A673 (cell line): ENCODE measurements around the gene ZBTB2. TPM values are rescaled to one million over a fixed set of nuclear protein-coding genes. Genes with fewer than 3 reads are reported as not detected.

ENCODE experiments used
- BruUV-seq: library from RNA; stranded (reverse); fragments of 400-500 nt; replicated peaks from 2 replicates; lab custom pipeline; 2021; lab: Mats Ljungman, UMichigan
- CTCF ChIA-PET: fragments of 300-600 bp; sonication (Branson Sonifier 250); formaldehyde crosslinking; loops from one replicate; lab custom pipeline; 2022; ENCODE audit warnings: antibody characterized with exemption; lab: Charles Lee
- POLR2A ChIA-PET: fragments of 300-600 bp; sonication (Branson Sonifier 250); formaldehyde crosslinking; loops from one replicate; lab custom pipeline; 2022; ENCODE audit warnings: antibody characterized with exemption; ENCODE audit not compliant: low non-redundant PET; lab: Charles Lee
- DNase-seq: peaks from one replicate; pipeline ENCODE4 v3.0.0-alpha.2; 2015; ENCODE audit warnings: low spot score
- H3K27ac ChIP-seq: fragments of 200-600 bp; sonication (generic); 2 replicates; pipeline ENCODE4 v1.5.1; 2016; ENCODE audit warnings: mixed run types, low read depth, mild to moderate bottlenecking, mixed read lengths, antibody characterized with exemption, low read length; ENCODE audit not compliant: poor library complexity, severe bottlenecking
- H3K27me3 ChIP-seq: fragments of 200-600 bp; sonication (generic); replicated peaks from 2 replicates; pipeline ENCODE4 v1.6.1; 2017; ENCODE audit warnings: mixed run types, low read depth, mild to moderate bottlenecking, mixed read lengths, antibody characterized with exemption, low read length; ENCODE audit not compliant: insufficient read depth, poor library complexity
- H3K36me3 ChIP-seq: fragments of 200-600 bp; sonication (generic); 2 replicates; pipeline ENCODE4 v1.6.1; 2016; ENCODE audit warnings: mixed run types, mild to moderate bottlenecking, mixed read lengths, antibody characterized with exemption, low read length; ENCODE audit not compliant: insufficient read depth, poor library complexity, severe bottlenecking
- H3K4me1 ChIP-seq: fragments of 200-600 bp; sonication (generic); 2 replicates; pipeline ENCODE4 v1.6.1; 2017; ENCODE audit warnings: mixed run types, mild to moderate bottlenecking, mixed read lengths, antibody characterized with exemption, low read length; ENCODE audit not compliant: insufficient read depth, poor library complexity, severe bottlenecking
- H3K4me3 ChIP-seq: fragments of 200-600 bp; sonication (generic); 2 replicates; pipeline ENCODE4 v1.5.1; 2016; ENCODE audit warnings: low read depth, mixed run types, mild to moderate bottlenecking, mixed read lengths, low read length; ENCODE audit not compliant: poor library complexity, severe bottlenecking
- H3K9me3 ChIP-seq: fragments of 200-600 bp; sonication (generic); 2 replicates; pipeline ENCODE4 v1.6.1; 2016; ENCODE audit warnings: mixed run types, low read depth, mild to moderate bottlenecking, mixed read lengths, antibody characterized with exemption, low read length; ENCODE audit not compliant: poor library complexity, severe bottlenecking
- CTCF ChIP-seq: fragments of 300-800, 200-600 bp; sonication (generic); conservative IDR thresholded peaks from 2 replicates; pipeline ENCODE4 v1.5.1; 2017; ENCODE audit warnings: low read depth, mild to moderate bottlenecking, antibody characterized with exemption, low read length, moderate library complexity, mixed read lengths
- EZH2 ChIP-seq: fragments of 200-600 bp; sonication (generic); IDR thresholded peaks from 2 replicates; pipeline ENCODE4 v1.6.1; 2017; ENCODE audit warnings: borderline replicate concordance, low read depth, mild to moderate bottlenecking, mixed read lengths, antibody characterized with exemption, low read length; ENCODE audit not compliant: poor library complexity, severe bottlenecking
- intact Hi-C: fragments of 100-400 bp; cut with micrococcal nuclease; formaldehyde crosslinking; loops from one replicate; pipeline ENCODE4 v1.10.0; 2022; ENCODE audit not compliant: unreplicated experiment
- total RNA-seq: library from RNA; stranded (reverse); gene quantifications from 2 replicates; pipeline ENCODE4 v1.2.3, GENCODE V29; 2021

Gene ZBTB2
- total RNA-seq, 1 experiment from 2014 or later, result 24.0 TPM

GRCh38 chr6:151413372-151414145 is 22.2 kb upstream of the ZBTB2 start:
- TF ChIP-seq CTCF, result no peak
- TF ChIP-seq EZH2, result no peak
- Histone ChIP-seq H3K9me3 (no peaks in the 10 kb centered on the region), H3K27ac (no peak overlapping the region), H3K36me3 (peaks cover 65% of the 10 kb centered on the region), H3K4me1 (no peaks in the 10 kb centered on the region), H3K4me3 (no peak overlapping the region), H3K27me3 (no peaks in the 10 kb centered on the region)
- no peak for DNase-seq
- POLR2A ChIA-PET, result no interaction called here
- BruUV-seq, result no TSS peak
- intact Hi-C loops, result no loop called here
- CTCF ChIA-PET, result no interaction called here

GRCh38 chr6:151412909-151413308 is 21.6 kb upstream of the ZBTB2 start:
- H3K36me3 ChIP-seq, result peaks cover 69% of the 10 kb centered on the region
- BruUV-seq, result no TSS peak
- no peaks in the 10 kb centered on the region for H3K27me3 ChIP-seq
- TF ChIP-seq EZH2 (no peak), CTCF (no peak)
- intact Hi-C loops, result no loop called here
- H3K9me3 ChIP-seq, result no peaks in the 10 kb centered on the region
- no peak overlapping the region for H3K4me3 ChIP-seq
- ChIA-PET CTCF (no interaction called here), POLR2A (no interaction called here)
- DNase-seq, result no peak
- H3K4me1 ChIP-seq, result no peaks in the 10 kb centered on the region
- H3K27ac ChIP-seq, result no peak overlapping the region

GRCh38 chr6:151409679-151410078 is 18.3 kb upstream of the ZBTB2 start:
- ChIA-PET POLR2A (no interaction called here), CTCF (no interaction called here)
- H3K36me3 ChIP-seq, result peaks cover 57% of the 10 kb centered on the region
- no peaks in the 10 kb centered on the region for H3K27me3 ChIP-seq
- no peaks in the 10 kb centered on the region for H3K9me3 ChIP-seq
- no TSS peak for BruUV-seq
- intact Hi-C loops, result no loop called here
- H3K27ac ChIP-seq, result no peak overlapping the region
- no peak for TF ChIP-seq EZH2
- no peak for DNase-seq
- H3K4me1 ChIP-seq, result no peaks in the 10 kb centered on the region
- no peak overlapping the region for H3K4me3 ChIP-seq
